Skeletal muscle satellite cell (primary cell): Measurements from ENCODE around the gene KRTAP8-1. TPM values are rescaled to one million over a fixed set of nuclear protein-coding genes. Genes with fewer than 3 reads are reported as not detected.

Source experiments
- H3K27me3 ChIP-seq: 2 replicates; pipeline ENCODE4 v1.7.0; 2013; ENCODE audit warnings: low read length; ENCODE audit not compliant: control insufficient read depth, insufficient read depth
- H3K36me3 ChIP-seq: 2 replicates; pipeline ENCODE4 v1.7.0; 2013; ENCODE audit warnings: mild to moderate bottlenecking, control low read depth, low read length; ENCODE audit not compliant: insufficient read depth
- H3K4me1 ChIP-seq: 2 replicates; pipeline ENCODE4 v1.7.0; 2013; ENCODE audit warnings: low read length; ENCODE audit not compliant: control insufficient read depth, insufficient read depth
- H3K4me2 ChIP-seq: 2 replicates; pipeline ENCODE4 v1.7.0; 2013; ENCODE audit warnings: mild to moderate bottlenecking, low read length
- H3K4me3 ChIP-seq: 2 replicates; pipeline ENCODE4 v1.7.0; 2013; ENCODE audit warnings: low read length
- H3K9ac ChIP-seq: 2 replicates; pipeline ENCODE4 v1.7.0; 2013; ENCODE audit warnings: mild to moderate bottlenecking, low read depth, low read length, moderate library complexity
- H3K9me3 ChIP-seq: replicated peaks from 2 replicates; pipeline ENCODE4 v1.7.0; 2013; ENCODE audit warnings: mild to moderate bottlenecking, control low read depth, low read length
- small RNA-seq: library from RNA; depleted of rRNA; stranded (forward); fragments of <200 nt; gene quantifications from one replicate; pipeline ENCODE3, GENCODE V24; 2012

KRTAP8-1 gene

GRCh38 chr21:30769724-30770431 is 43.2 kb downstream of the KRTAP8-1 start:
- Histone ChIP-seq H3K27me3 (no peaks in the 10 kb centered on the region), H3K4me2 (no peak overlapping the region), H3K4me1 (no peaks in the 10 kb centered on the region), H3K36me3 (no peaks in the 10 kb centered on the region), H3K9ac (no peak overlapping the region), H3K9me3 (peaks cover 14% of the 10 kb centered on the region), H3K4me3 (no peak overlapping the region)

Small RNA genes within 50 kb of the gene (small RNA-seq; reads per million reads assigned to genes)
- gene AP000244.1 (not detected), gene KRTAP8-2P (not detected), gene KRTAP8-3P (not detected)
